GM21447 (cell line): ENCODE measurements around the gene SLC25A36.
"Not testable (repeated sequence)": the region's sequence is repeated elsewhere in the genome, so short reads cannot be mapped to it uniquely, and the experiment has no call there.

Experiments
- ATAC-seq: cut with Tn5 transposase; IDR thresholded peaks from one replicate; pipeline ENCODE4 v1.9.1; 2021; ENCODE audit not compliant: unreplicated experiment

SLC25A36 gene

GRCh38 chr3:140931016-140931454 lies 10.6 kb upstream of the SLC25A36 start:
- no peak for ATAC-seq

GRCh38 chr3:140931801-140932200 lies 9.8 kb upstream of the SLC25A36 start:
- ATAC-seq = no peak

GRCh38 chr3:140933109-140933508 lies 8.5 kb upstream of the SLC25A36 start:
- no peak for ATAC-seq

DNA sequence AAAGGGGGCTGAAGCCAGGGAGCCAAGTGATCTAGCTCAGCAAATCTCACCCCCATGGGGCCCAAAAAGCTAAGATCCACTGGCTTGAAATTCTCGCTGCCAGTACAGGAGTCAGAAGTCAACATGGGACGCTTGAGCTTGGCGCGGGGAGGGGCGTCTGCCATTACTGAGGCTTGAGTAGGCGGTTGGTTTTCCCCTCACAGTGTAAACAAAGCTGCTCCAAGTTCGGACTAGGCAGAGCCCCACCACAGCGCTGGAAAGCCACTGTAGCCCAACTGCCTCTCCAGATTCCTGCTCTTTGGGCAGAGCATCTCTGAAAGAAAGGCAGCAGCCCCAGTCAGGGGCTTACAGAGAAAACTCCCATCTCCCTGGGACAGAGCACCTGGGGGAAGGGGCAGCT lies 8.1 kb upstream of the SLC25A36 start:
- no peak for ATAC-seq

DNA sequence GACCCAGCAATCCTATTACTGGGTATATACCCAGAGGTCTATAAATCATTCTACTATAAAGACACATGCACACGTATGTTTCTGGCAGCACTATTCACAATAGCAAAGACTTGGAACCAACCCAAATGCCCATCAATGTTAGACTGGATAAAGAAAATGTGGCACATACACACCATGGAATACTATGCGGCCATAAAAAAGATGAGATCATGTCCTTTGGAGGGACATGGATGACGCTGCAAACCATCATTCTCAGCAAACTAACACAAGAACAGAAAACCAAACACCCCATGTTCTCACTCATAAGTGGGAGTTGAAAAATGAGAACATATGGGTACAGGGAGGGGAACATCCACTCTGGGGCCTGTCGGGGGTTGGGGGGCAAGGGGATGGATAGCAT lies 2.3 kb upstream of the SLC25A36 start:
- ATAC-seq = not testable (repeated sequence)

DNA sequence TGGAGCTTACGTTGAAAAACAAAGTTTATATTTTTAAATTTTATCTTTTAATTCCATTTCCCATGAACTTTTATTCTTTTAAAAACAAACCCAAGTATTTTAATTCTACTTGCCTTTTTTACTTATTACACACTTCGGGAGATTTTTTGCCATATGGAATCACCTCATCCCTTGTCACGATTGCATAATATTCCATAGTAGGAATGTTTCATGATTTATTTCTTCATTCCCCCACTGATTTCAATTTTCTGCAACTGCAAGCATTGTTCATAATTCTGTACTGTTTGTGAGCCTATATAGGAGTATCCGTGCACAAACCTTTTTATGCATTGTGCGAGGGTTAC lies 574 bp upstream of the SLC25A36 start:
- ATAC-seq = no peak

- peak; percentile 50 for ATAC-seq
Observed at GRCh38 chr3:140942221-140943104, 827 bp downstream of the SLC25A36 start.

DNA sequence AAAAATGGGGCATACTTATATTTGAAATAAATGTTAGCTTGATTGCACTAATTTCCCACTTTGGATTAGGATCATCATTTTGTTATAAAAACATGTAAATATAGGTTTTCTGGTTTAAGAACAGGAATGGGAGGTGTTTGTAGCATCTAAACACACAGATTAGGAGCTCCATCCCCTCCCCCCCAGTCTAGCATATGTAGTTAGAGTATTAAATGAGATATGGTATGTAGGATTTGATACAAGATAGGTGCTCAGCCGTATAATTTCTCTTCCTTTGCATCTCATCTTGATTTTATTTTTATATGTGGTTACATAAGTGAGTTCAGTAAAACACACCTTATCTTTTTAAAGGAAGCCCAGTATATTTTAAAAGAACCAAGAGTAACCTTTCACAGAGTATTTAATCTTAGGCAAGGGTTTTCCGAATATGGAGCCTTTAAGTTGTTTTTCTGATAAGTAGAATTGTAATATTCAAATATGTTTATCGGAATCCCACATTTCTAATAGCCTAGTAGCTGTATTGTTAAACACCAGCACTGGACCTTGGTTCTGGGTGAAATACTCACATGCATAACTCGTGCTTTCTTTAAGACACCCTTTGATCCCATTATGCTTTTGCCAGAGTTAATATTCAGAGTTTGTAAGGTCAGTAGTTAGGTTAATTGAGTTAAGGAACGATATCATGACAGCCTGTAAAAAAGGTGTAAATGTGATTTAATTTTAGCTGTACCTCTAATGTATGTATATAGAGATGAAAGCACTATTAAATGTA lies 2.3 kb downstream of the SLC25A36 start:
- no peak for ATAC-seq

DNA sequence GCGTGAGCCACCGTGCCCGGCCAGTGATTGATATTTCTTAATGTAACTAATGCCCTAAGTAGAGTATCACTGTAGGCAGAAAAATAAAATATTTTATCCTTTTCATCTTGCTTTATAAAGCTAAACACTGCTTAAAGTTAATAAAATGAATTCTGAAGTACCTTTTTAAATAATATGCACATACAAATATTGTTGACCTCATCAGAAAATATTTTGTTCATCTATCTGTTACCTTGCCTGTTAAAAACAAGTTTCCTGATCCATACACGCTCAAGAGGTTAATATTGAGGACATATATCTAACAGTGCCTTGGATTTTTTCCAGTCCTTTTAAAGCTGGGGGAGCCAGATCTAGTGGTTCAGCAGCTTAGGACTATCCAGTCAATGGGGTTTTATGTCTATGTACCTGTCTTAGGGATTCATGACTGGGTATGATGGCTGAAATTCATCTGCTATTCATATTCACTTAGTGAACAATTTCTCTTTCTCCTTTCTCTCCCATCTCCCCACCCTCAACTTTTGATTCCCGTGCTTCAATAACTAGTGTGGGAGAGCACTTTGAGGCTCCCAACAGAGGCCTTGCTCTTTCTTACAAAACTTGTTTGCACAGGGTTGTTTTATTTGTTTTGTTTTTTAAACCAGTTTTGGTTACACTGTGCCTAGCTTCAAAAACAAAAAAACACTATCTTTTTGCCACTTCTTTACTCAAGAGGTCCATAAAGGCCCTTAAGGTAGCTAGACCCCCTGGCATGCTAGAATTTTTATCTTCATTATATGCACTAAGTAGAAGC lies 7.0 kb downstream of the SLC25A36 start:
- no peak for ATAC-seq

DNA sequence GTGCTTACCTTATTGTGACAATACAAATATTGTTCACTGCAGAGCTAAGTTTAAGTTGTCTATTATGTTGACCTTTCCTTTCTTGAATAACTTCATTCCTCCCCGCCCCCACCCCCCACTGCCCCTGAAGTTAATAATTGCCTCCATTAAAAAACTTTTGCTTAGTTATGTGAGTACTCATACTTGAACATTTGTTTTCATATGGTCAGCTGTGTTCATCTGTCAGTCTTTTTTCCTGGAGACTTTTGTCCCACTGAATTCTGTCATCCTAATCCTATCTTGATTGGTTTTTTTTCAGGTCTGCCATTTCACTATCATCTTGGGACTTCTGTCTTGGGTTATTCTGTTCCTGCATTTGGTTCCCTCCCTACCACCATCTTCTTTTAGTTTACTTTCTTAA lies 8.5 kb downstream of the SLC25A36 start:
- ATAC-seq = no peak

DNA sequence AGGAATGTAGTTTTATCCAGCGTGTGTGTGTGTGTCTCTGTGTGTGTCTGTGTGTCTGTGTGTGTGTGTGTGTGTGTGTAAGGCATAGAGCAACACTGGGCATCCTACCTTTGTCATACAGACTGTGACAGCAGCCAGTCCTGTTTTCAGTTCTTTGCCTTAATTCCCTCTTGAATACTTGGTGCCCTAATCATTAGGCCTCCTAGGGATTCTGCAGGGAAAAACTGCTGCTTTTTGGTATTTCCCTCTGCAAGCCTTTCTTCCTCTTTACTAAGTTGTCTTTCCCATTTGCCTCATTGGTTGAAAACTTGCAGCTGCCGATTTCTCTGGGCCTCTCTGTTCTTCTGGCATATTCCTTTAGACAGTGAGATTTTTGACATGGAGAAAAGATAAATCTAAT lies 9.2 kb downstream of the SLC25A36 start:
- no peak for ATAC-seq

GRCh38 chr3:140951750-140952149 lies 10.1 kb downstream of the SLC25A36 start:
- ATAC-seq = not testable (repeated sequence)

DNA sequence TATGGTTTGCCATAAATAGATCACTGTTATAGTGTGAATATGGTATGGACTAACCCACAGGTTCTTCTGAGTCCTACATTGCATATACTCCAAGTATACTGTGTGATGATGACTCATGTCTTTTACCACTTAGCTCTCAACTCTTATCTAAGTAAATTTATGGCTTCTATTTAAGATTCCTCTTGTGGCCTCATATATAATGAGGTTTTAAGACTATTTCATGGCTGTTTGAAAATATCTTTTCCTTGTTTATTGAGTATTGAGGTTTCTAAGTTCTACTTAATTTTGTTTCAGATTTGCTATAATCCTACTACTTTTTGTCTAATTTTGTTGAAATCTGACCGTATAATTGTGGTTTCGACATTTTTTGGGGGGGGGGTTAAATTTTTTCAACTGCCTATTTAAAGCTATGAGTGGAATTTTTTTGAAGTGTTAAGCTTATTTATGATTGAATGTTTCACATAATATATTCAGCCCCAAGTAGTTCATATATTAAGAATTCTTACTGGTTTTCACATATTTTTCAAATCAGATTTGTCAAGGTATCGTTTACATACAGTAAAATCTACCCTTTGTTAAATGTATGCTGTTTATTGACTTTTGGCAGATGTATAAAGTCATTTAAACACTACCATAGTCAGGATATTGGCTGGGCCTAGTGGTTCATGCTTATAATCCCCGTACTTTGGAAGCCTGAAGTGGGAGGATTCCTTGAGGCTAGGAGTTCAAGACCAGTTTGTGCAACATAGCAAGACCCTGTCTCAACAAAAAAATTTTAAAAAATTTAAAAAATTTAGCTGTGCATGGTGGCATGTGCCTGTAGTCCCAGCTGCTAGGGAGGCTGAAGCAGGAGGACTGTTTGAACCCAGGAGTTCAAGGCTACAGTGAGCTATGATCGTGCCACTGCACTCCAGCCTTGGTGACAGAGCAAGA lies 11.7 kb downstream of the SLC25A36 start:
- ATAC-seq = no peak

GRCh38 chr3:140954576-140954975 lies 12.9 kb downstream of the SLC25A36 start:
- ATAC-seq = no peak

- ATAC-seq = no peak
Observed at GRCh38 chr3:140955645-140956044, 14.0 kb downstream of the SLC25A36 start.

- ATAC-seq = no peak
Observed at GRCh38 chr3:140956058-140956835, 14.6 kb downstream of the SLC25A36 start.

GRCh38 chr3:140972833-140973232 lies 31.2 kb downstream of the SLC25A36 start:
- no peak for ATAC-seq

- ATAC-seq = no peak
Observed at GRCh38 chr3:140974900-140975299, 33.3 kb downstream of the SLC25A36 start.

DNA sequence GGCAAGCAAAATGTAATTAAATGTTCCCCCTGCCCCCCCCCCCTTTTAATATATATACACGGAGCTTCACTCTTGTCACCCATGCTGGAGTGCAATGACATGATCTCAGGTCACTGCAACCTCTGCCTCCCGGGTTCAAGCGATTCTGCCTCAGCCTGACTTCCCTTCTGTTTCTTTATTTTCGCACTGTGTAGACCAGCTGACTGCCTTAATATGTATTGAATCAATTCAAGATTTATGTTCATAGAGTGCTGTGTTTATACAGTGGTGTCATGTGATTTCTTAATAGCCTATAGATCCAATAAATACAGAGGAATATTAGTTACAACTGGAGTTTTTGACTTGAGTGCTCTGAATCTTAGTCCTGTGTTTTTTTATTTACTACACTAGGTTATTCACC lies 39.0 kb downstream of the SLC25A36 start:
- ATAC-seq = no peak

GRCh38 chr3:140987792-140988191 lies 46.2 kb downstream of the SLC25A36 start:
- ATAC-seq = not testable (repeated sequence)
